Fibroblast of lung (primary cell): ENCODE data around the gene COBL. TPM values are rescaled to one million over a fixed set of nuclear protein-coding genes. Genes with fewer than 3 reads are reported as not detected.
A peak's percentile ranks its signal among the peaks of the same experiment; 100 is the strongest.

Experiments used
- DNase-seq, 2 donors: peaks; one replicate each; pipeline versions ENCODE4 v3.0.0 to v3.0.0-alpha.2; 2010; ENCODE audit warnings: low read depth in 2 of 2
- H2AFZ ChIP-seq: 2 replicates; pipeline ENCODE4 v1.5.1; 2012; ENCODE audit warnings: low read length, control low read depth, inconsistent platforms
- H3K27ac ChIP-seq: 2 replicates; pipeline ENCODE4 v1.5.1; 2011; ENCODE audit warnings: low read length, control low read depth; ENCODE audit not compliant: insufficient read depth
- H3K27me3 ChIP-seq: 2 replicates; pipeline ENCODE4 v1.5.1; 2011; ENCODE audit warnings: mild to moderate bottlenecking, low read length; ENCODE audit not compliant: control insufficient read depth, insufficient read depth
- H3K36me3 ChIP-seq: 2 replicates; pipeline ENCODE4 v1.5.1; 2011; ENCODE audit warnings: low read length; ENCODE audit not compliant: control insufficient read depth, insufficient read depth
- H3K4me1 ChIP-seq: 2 replicates; pipeline ENCODE4 v1.5.1; 2011; ENCODE audit warnings: low read length; ENCODE audit not compliant: control insufficient read depth, insufficient read depth; ENCODE audit errors: extremely low read depth
- H3K4me2 ChIP-seq: 2 replicates; pipeline ENCODE4 v1.5.1; 2011; ENCODE audit warnings: low read length, control low read depth; ENCODE audit not compliant: insufficient read depth; ENCODE audit errors: extremely low read depth
- H3K4me3 ChIP-seq, 4 experiments: fragments of 200-600 bp in 1 of 4; sonication (generic) in 1 of 4; replicated peaks in 1 of 4; 2 replicates each; pipeline ENCODE4 v1.5.1; 2011 to 2016; ENCODE audit warnings: low read length in 4 of 4, low read depth in 3 of 4, mild to moderate bottlenecking in 3 of 4, control low read depth in 2 of 4, inconsistent platforms in 1 of 4, mixed read lengths in 1 of 4; ENCODE audit not compliant: insufficient read depth in 1 of 4; ENCODE audit errors: control extremely low read depth in 1 of 4
- H3K79me2 ChIP-seq: 2 replicates; pipeline ENCODE4 v1.5.1; 2012; ENCODE audit warnings: mild to moderate bottlenecking, low read length, inconsistent platforms; ENCODE audit not compliant: control insufficient read depth, insufficient read depth
- H3K9ac ChIP-seq: 2 replicates; pipeline ENCODE4 v1.5.1; 2011; ENCODE audit warnings: mild to moderate bottlenecking, low read length, control low read depth; ENCODE audit not compliant: insufficient read depth
- H3K9me3 ChIP-seq: 2 replicates; pipeline ENCODE4 v1.5.1; 2012; ENCODE audit warnings: low read depth, low read length; ENCODE audit not compliant: control insufficient read depth, insufficient read depth
- H4K20me1 ChIP-seq: 2 replicates; pipeline ENCODE4 v1.5.1; 2011; ENCODE audit warnings: low read length; ENCODE audit not compliant: control insufficient read depth, insufficient read depth; ENCODE audit errors: extremely low read depth
- CTCF ChIP-seq, 2 donors: IDR thresholded peaks in 1 of 2; conservative IDR thresholded peaks in 1 of 2; 1 replicate in 1 of 2; 2 replicates in 1 of 2; pipeline ENCODE4 v1.5.1; 2011 to 2012; ENCODE audit warnings: low read length in 2 of 2, control low read depth in 1 of 2, inconsistent platforms in 1 of 2, low read depth in 1 of 2, mild to moderate bottlenecking in 1 of 2
- EZH2 ChIP-seq: IDR thresholded peaks from 2 replicates; pipeline ENCODE4 v1.5.1; 2012; ENCODE audit warnings: low read length, control low read depth, mild to moderate bottlenecking; ENCODE audit errors: missing control alignments
- polyA plus RNA-seq, 2 donors: library from polyadenylated mRNA; depleted of rRNA in 1 of 2; stranded (reverse) in 1 of 2; unstranded in 1 of 2; fragments of >200 nt; gene quantifications; 2 replicates each; pipeline ENCODE4 v1.2.1, GENCODE V29; 2011 to 2012; ENCODE audit warnings: missing spikeins in 1 of 2
- total RNA-seq: library from RNA; depleted of rRNA; stranded (reverse); fragments of >200 nt; gene quantifications from 2 replicates; pipeline ENCODE4 v1.2.1, GENCODE V29; 2014

The COBL gene
- total and polyA plus RNA-seq, 2 donors (not counting 1 experiment from before 2014, with no cell fraction given): 0.10 to 0.33 TPM

DNA sequence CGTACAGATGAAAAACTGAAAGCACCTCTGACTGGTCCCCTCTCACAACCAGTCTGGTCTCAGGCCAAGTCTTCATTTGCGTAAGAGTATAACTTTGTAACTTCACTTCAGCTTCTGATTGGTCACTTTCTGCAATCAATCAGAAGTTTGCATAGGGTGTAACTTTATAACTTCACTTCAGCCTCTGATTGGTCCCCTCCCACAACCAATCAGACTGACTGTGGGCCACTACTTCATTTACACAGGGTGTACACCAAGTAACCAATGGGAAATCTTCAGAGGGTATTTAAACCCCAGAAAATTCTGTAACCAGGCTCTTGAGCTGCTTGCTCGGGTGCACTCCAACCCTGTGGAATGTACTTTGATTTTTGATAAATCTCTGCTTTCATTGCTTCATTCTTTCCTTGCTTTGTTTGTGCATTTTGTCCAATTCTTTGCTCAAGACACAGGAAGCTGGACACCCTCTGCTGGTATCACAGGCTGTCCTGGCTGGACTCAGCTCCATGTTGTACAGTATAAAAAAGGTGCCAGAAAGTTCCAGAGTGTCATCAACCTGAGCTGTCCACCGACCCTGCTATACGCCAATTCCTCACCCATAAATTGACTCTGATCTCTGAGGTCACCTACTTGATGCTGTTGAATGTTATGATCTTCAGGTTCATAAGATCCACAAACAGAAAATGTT, 74.5 kb downstream of the COBL start:
- no peak overlapping the region for H3K27ac ChIP-seq
- DNase-seq: peak in 1 of 2 donors; percentile 1
- H3K4me1 ChIP-seq: no peaks in the 10 kb centered on the region

GRCh38 chr7:51240868-51241267, 75.7 kb downstream of the COBL start:
- H3K36me3 ChIP-seq: no peaks in the 10 kb centered on the region
- no peak overlapping the region for H3K9ac ChIP-seq
- no peak overlapping the region for H3K27ac ChIP-seq
- no peaks in the 10 kb centered on the region for H3K79me2 ChIP-seq
- DNase-seq: no peak
- no peak overlapping the region for H3K4me2 ChIP-seq
- no peaks in the 10 kb centered on the region for H4K20me1 ChIP-seq
- TF ChIP-seq EZH2: no peak
- no peak for TF ChIP-seq CTCF (conservative IDR thresholded peaks at IDR 0.05 in 1 of 2, IDR thresholded peaks at IDR 0.05 in 1 of 2; ENCODE audit: low read depth in 1 of 2, low read length in 2 of 2)
- H3K9me3 ChIP-seq: no peaks in the 10 kb centered on the region
- H3K4me1 ChIP-seq: no peaks in the 10 kb centered on the region
- no peak overlapping the region for H2AFZ ChIP-seq
- H3K27me3 ChIP-seq: no peaks in the 10 kb centered on the region
- no peak overlapping the region for H3K4me3 ChIP-seq

More for the DNA sequence above, 74.5 kb downstream of the COBL start:
- no peak for TF ChIP-seq EZH2
- no peak for TF ChIP-seq CTCF (conservative IDR thresholded peaks at IDR 0.05 in 1 of 2, IDR thresholded peaks at IDR 0.05 in 1 of 2; ENCODE audit: low read depth in 1 of 2, low read length in 2 of 2)
- H3K4me2 ChIP-seq: no peak overlapping the region
- no peaks in the 10 kb centered on the region for H3K36me3 ChIP-seq
- no peak overlapping the region for H3K9ac ChIP-seq
- no peaks in the 10 kb centered on the region for H3K79me2 ChIP-seq
- no peak overlapping the region for H2AFZ ChIP-seq
- H3K9me3 ChIP-seq: no peaks in the 10 kb centered on the region
- no peak overlapping the region for H3K4me3 ChIP-seq
- no peaks in the 10 kb centered on the region for H3K27me3 ChIP-seq
- H4K20me1 ChIP-seq: no peaks in the 10 kb centered on the region

DNA sequence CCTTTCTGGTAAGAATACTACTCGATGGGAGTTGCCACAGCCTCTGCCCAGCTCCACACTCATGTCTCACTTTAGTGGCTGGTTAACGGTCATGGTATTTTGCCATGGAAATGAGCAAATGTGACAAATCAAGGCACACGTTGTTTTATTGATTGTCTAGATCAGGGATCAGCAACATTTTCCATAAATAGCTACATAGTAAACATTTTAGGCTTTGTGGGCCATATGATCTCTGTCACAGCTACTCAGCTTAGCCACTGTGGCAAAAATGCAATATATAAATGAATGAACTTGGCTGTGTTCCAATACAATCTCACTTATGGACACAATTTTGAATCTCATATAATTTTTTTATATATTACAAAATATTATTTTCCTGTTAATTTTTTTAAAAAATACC, 76.9 kb downstream of the COBL start:
- Histone ChIP-seq H3K27me3 (no peaks in the 10 kb centered on the region), H3K9me3 (no peaks in the 10 kb centered on the region), H3K4me1 (no peaks in the 10 kb centered on the region), H3K4me3 (no peak overlapping the region), H4K20me1 (no peaks in the 10 kb centered on the region), H3K79me2 (no peaks in the 10 kb centered on the region), H3K27ac (no peak overlapping the region), H2AFZ (no peak overlapping the region), H3K4me2 (no peak overlapping the region), H3K36me3 (no peaks in the 10 kb centered on the region), H3K9ac (no peak overlapping the region)
- no peak for DNase-seq
- TF ChIP-seq CTCF (conservative IDR thresholded peaks at IDR 0.05 in 1 of 2, IDR thresholded peaks at IDR 0.05 in 1 of 2; ENCODE audit: low read depth in 1 of 2, low read length in 2 of 2) (no peak), EZH2 (no peak)
